Measurements from ENCODE around the gene PCBP1.
A peak's percentile ranks its signal among the peaks of the same experiment; 100 is the strongest.
"Not testable (repeated sequence)": the region's sequence is repeated elsewhere in the genome, so short reads cannot be mapped to it uniquely, and the experiment has no call there.

Gene PCBP1

GRCh38 chr2:70101174-70101573 lies 13.9 kb downstream of the PCBP1 start:
- no peak for DNase-seq

- not testable (repeated sequence) for DNase-seq
These were observed 14.4 kb downstream of the PCBP1 start for GRCh38 chr2:70101686-70102085.

- not testable (repeated sequence) for DNase-seq
These were observed 15.1 kb downstream of the PCBP1 start for GRCh38 chr2:70102323-70102905.

GRCh38 chr2:70103531-70104061 lies 16.3 kb downstream of the PCBP1 start:
- no peak for DNase-seq

GRCh38 chr2:70104231-70105111 lies 17.2 kb downstream of the PCBP1 start:
- peak; percentile 59 for DNase-seq

- DNase-seq = not testable (repeated sequence)
These were observed 18.9 kb downstream of the PCBP1 start for GRCh38 chr2:70106138-70106537.

GRCh38 chr2:70110397-70110796 lies 23.1 kb downstream of the PCBP1 start:
- peak; percentile 17 for DNase-seq

- peak; percentile 72 for DNase-seq
These were observed 24.7 kb downstream of the PCBP1 start for GRCh38 chr2:70111752-70112591.

- no peak for DNase-seq
These were observed 26.2 kb downstream of the PCBP1 start for GRCh38 chr2:70113359-70114070.

GRCh38 chr2:70115646-70116442 lies 28.6 kb downstream of the PCBP1 start:
- DNase-seq = peak; percentile 45

- no peak for DNase-seq
These were observed 29.8 kb downstream of the PCBP1 start for GRCh38 chr2:70116936-70117552.

- peak; percentile 74 for DNase-seq
These were observed 31.6 kb downstream of the PCBP1 start for GRCh38 chr2:70118798-70119454.

GRCh38 chr2:70121627-70122372 lies 34.5 kb downstream of the PCBP1 start:
- no peak for DNase-seq

- no peak for DNase-seq
These were observed 35.2 kb downstream of the PCBP1 start for GRCh38 chr2:70122470-70122869.

- DNase-seq = peak; percentile 49
These were observed 36.0 kb downstream of the PCBP1 start for GRCh38 chr2:70123051-70123828.

GRCh38 chr2:70123829-70124116 lies 36.5 kb downstream of the PCBP1 start:
- DNase-seq = no peak

GRCh38 chr2:70124983-70125480 lies 37.8 kb downstream of the PCBP1 start:
- peak; percentile 33 for DNase-seq

GRCh38 chr2:70125498-70125898 lies 38.2 kb downstream of the PCBP1 start:
- DNase-seq = no peak

- peak; percentile 13 for DNase-seq
These were observed 39.1 kb downstream of the PCBP1 start for GRCh38 chr2:70126413-70126812.
